Spinal cord (tissue), 10 donors: ENCODE results near the gene SLC1A3. TPM values are rescaled to one million over a fixed set of nuclear protein-coding genes. Genes with fewer than 3 reads are reported as not detected.

Experiments
- DNase-seq, 6 donors: peaks; one replicate each; pipeline versions ENCODE4 v3.0.0 to v3.0.0-alpha.2; 2013 to 2015; ENCODE audit warnings: low spot score in 6 of 6, low read depth in 4 of 6
- H3K27ac ChIP-seq: one replicate; pipeline ENCODE4 v1.5.1; 2013; ENCODE audit warnings: low read depth, low read length, control low read depth
- H3K27me3 ChIP-seq: one replicate; pipeline ENCODE4 v1.6.1; 2013; ENCODE audit warnings: low read length; ENCODE audit not compliant: control insufficient read depth, insufficient read depth
- H3K36me3 ChIP-seq: one replicate; pipeline ENCODE4 v1.6.1; 2013; ENCODE audit warnings: low read length; ENCODE audit not compliant: control insufficient read depth, insufficient read depth
- H3K4me1 ChIP-seq: one replicate; pipeline ENCODE4 v1.6.1; 2013; ENCODE audit warnings: low read length; ENCODE audit not compliant: control insufficient read depth, insufficient read depth
- H3K4me3 ChIP-seq: one replicate; pipeline ENCODE4 v1.5.1; 2013; ENCODE audit warnings: low read depth, low read length, control low read depth
- H3K9me3 ChIP-seq: one replicate; pipeline ENCODE4 v1.6.1; 2013; ENCODE audit warnings: low read length; ENCODE audit not compliant: control insufficient read depth, insufficient read depth
- WGBS: methylation state at CpG from one replicate; pipeline ENCODE4 v1.1.5; 2013; ENCODE audit warnings: missing lambda C conversion rate; ENCODE audit not compliant: insufficient coverage; 5-methylcytosine and 5-hydroxymethylcytosine counted together
- polyA plus RNA-seq, 2 donors: library from polyadenylated mRNA; unstranded; fragments of 120-200 nt; gene quantifications; one replicate each; pipeline ENCODE4 v1.2.1, GENCODE V29; 2013; ENCODE audit not compliant: insufficient read length in 2 of 2
- total RNA-seq, 2 donors: library from RNA; depleted of rRNA in 1 of 2; stranded (reverse); fragments of 120-200 nt in 1 of 2; fragments of >200 nt in 1 of 2; gene quantifications; one replicate each; pipeline versions ENCODE4 v1.2.3 to v1.2.4, GENCODE V29; 2013 to 2014
- donor health status: healthy.

SLC1A3 gene
- total and polyA plus RNA-seq, 4 donors: 456 to 738 (median 465) TPM

- Histone ChIP-seq H3K4me1 (peaks cover 4% of the 10 kb centered on the region), H3K9me3 (no peaks in the 10 kb centered on the region), H3K36me3 (no peaks in the 10 kb centered on the region), H3K4me3 (no peak overlapping the region), H3K27me3 (no peaks in the 10 kb centered on the region), H3K27ac (peak overlapping the region; percentile 54)
- DNase-seq: peak in 1 of 6 donors; percentile 56
- WGBS: 51% methylated on average over 4 of the region's 9 CpGs
Measured at GRCh38 chr5:36651761-36652685, 45.6 kb downstream of the SLC1A3 start.

- H3K9me3 ChIP-seq: no peaks in the 10 kb centered on the region
- no peaks in the 10 kb centered on the region for H3K27me3 ChIP-seq
- no peaks in the 10 kb centered on the region for H3K36me3 ChIP-seq
- peaks cover 7% of the 10 kb centered on the region for H3K4me1 ChIP-seq
- 20% methylated on average over 1 of the region's 5 CpGs for WGBS
- peak in 1 of 6 donors; percentile 82 for DNase-seq
- no peak overlapping the region for H3K4me3 ChIP-seq
- H3K27ac ChIP-seq: no peak overlapping the region
Measured at GRCh38 chr5:36653044-36653705, 46.8 kb downstream of the SLC1A3 start.

- H3K4me1 ChIP-seq: peaks cover 8% of the 10 kb centered on the region
- H3K4me3 ChIP-seq: no peak overlapping the region
- no peaks in the 10 kb centered on the region for H3K27me3 ChIP-seq
- 60% methylated on average over 1 of the region's 3 CpGs for WGBS
- H3K27ac ChIP-seq: peak overlapping the region; percentile 57
- DNase-seq: no peak
- no peaks in the 10 kb centered on the region for H3K9me3 ChIP-seq
- H3K36me3 ChIP-seq: no peaks in the 10 kb centered on the region
Measured at GRCh38 chr5:36654564-36654963, 48.2 kb downstream of the SLC1A3 start.

GRCh38 chr5:36655161-36655560 lies 48.8 kb downstream of the SLC1A3 start:
- Histone ChIP-seq H3K27me3 (no peaks in the 10 kb centered on the region), H3K4me1 (peaks cover 8% of the 10 kb centered on the region), H3K36me3 (no peaks in the 10 kb centered on the region), H3K4me3 (no peak overlapping the region), H3K27ac (peak overlapping the region; percentile 57), H3K9me3 (no peaks in the 10 kb centered on the region)
- peak in 1 of 6 donors; percentile 34 for DNase-seq
- 16% methylated on average over 4 of the region's 4 CpGs for WGBS

GRCh38 chr5:36656556-36656955 lies 50.1 kb downstream of the SLC1A3 start:
- Histone ChIP-seq H3K4me3 (no peak overlapping the region), H3K36me3 (no peaks in the 10 kb centered on the region), H3K4me1 (peaks cover 15% of the 10 kb centered on the region), H3K9me3 (no peaks in the 10 kb centered on the region), H3K27me3 (no peaks in the 10 kb centered on the region), H3K27ac (peak overlapping the region; percentile 3)
- no peak for DNase-seq
- no CpG with 5 or more reads among the region's 1 CpG for WGBS

- no peaks in the 10 kb centered on the region for H3K27me3 ChIP-seq
- WGBS: 67% methylated on average over 1 of the region's 5 CpGs
- DNase-seq: peak in 3 of 6 donors; percentile 56 to 83 (median 83)
- H3K27ac ChIP-seq: peak overlapping the region; percentile 83
- H3K4me3 ChIP-seq: no peak overlapping the region
- no peaks in the 10 kb centered on the region for H3K9me3 ChIP-seq
- peaks cover 25% of the 10 kb centered on the region for H3K4me1 ChIP-seq
- no peaks in the 10 kb centered on the region for H3K36me3 ChIP-seq
Measured at GRCh38 chr5:36657563-36657995, 51.2 kb downstream of the SLC1A3 start.

GRCh38 chr5:36658038-36658756 lies 51.8 kb downstream of the SLC1A3 start:
- WGBS: 69% methylated on average over 5 of the region's 8 CpGs
- H3K4me3 ChIP-seq: no peak overlapping the region
- H3K27ac ChIP-seq: peak overlapping the region; percentile 83
- no peaks in the 10 kb centered on the region for H3K27me3 ChIP-seq
- DNase-seq: no peak
- peaks cover 30% of the 10 kb centered on the region for H3K4me1 ChIP-seq
- H3K36me3 ChIP-seq: no peaks in the 10 kb centered on the region
- no peaks in the 10 kb centered on the region for H3K9me3 ChIP-seq

GRCh38 chr5:36659411-36659810 lies 53.0 kb downstream of the SLC1A3 start:
- no peaks in the 10 kb centered on the region for H3K36me3 ChIP-seq
- H3K9me3 ChIP-seq: no peaks in the 10 kb centered on the region
- H3K4me1 ChIP-seq: peaks cover 32% of the 10 kb centered on the region
- no peaks in the 10 kb centered on the region for H3K27me3 ChIP-seq
- no peak for DNase-seq
- no peak overlapping the region for H3K4me3 ChIP-seq
- WGBS: no CpG with 5 or more reads among the region's 4 CpGs
- H3K27ac ChIP-seq: peak overlapping the region; percentile 83

- H3K4me1 ChIP-seq: peaks cover 28% of the 10 kb centered on the region
- H3K27me3 ChIP-seq: no peaks in the 10 kb centered on the region
- no peaks in the 10 kb centered on the region for H3K36me3 ChIP-seq
- 67% methylated on average over 2 of the region's 5 CpGs for WGBS
- H3K27ac ChIP-seq: peak overlapping the region; percentile 42
- no peaks in the 10 kb centered on the region for H3K9me3 ChIP-seq
- DNase-seq: no peak
- H3K4me3 ChIP-seq: no peak overlapping the region
Measured at GRCh38 chr5:36660397-36661049, 54.1 kb downstream of the SLC1A3 start.
